GM18505 (cell line): ENCODE results near the gene DNM3.
"Not testable (repeated sequence)": the region's sequence is repeated elsewhere in the genome, so short reads cannot be mapped to it uniquely, and the experiment has no call there.

Source experiments
- ATAC-seq: cut with Tn5 transposase; IDR thresholded peaks from one replicate; pipeline ENCODE4 v1.9.1; 2021; ENCODE audit not compliant: unreplicated experiment
- POLR2A ChIP-seq: IDR thresholded peaks from 4 replicates; pipeline ENCODE4 v1.6.1; 2011; ENCODE audit warnings: borderline replicate concordance; ENCODE audit not compliant: insufficient read depth, insufficient read length; ENCODE audit errors: extremely low read depth

Gene DNM3

GRCh38 chr1:172051898-172052297, 210.6 kb downstream of the DNM3 start:
- ATAC-seq = no peak
- TF ChIP-seq POLR2A = no peak

- no peak for TF ChIP-seq POLR2A
- no peak for ATAC-seq
These were observed 212.9 kb downstream of the DNM3 start for GRCh38 chr1:172054172-172054571.

GRCh38 chr1:172055816-172056419, 214.6 kb downstream of the DNM3 start:
- ATAC-seq = not testable (repeated sequence)

GRCh38 chr1:172068334-172068733, 227.0 kb downstream of the DNM3 start:
- ATAC-seq = no peak
- TF ChIP-seq POLR2A = no peak

DNA sequence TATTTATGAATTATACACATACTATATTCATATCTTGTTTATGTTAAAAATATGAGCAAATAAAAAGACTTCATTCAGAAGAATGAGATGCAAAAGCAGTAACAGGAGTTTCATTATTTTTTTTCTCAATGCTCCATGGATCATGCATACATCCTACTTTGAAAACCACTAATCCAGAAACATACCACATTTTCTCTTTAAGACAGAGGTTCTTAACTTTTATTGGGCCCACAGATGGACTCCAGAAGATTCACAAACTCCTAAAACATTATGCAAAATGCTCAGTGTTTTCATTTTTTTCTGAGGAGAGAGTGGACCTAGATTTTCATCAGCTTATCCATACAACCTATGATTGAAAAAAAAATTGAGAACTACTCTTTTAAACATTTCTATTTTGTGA, 227.8 kb downstream of the DNM3 start:
- no peak for ATAC-seq
- no peak for TF ChIP-seq POLR2A

DNA sequence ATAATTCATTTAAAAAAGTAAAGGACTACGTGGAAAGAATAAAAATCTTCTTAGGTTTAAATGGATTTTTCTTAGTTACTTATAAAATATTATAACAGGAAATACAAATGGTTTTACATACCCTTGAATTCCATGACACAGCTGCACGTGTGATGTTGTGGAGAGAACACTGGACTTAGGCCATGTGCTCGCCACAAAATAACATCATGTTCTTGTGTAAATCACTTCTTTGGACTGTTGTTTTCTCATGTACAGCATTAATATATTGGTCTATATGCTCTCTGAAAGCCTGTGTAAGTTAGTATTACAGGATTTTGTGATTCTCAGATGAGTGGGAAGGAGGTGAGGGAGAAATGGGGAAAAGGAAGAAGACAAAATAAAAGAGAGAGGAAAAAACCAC, 228.2 kb downstream of the DNM3 start:
- no peak for ATAC-seq
- no peak for TF ChIP-seq POLR2A

GRCh38 chr1:172070055-172070454, 228.8 kb downstream of the DNM3 start:
- no peak for ATAC-seq
- TF ChIP-seq POLR2A = no peak

- no peak for TF ChIP-seq POLR2A
- ATAC-seq = no peak
These were observed 230.4 kb downstream of the DNM3 start for GRCh38 chr1:172071746-172072145.

GRCh38 chr1:172079859-172080258, 238.6 kb downstream of the DNM3 start:
- ATAC-seq = not testable (repeated sequence)

- no peak for ATAC-seq
- TF ChIP-seq POLR2A = no peak
These were observed 241.9 kb downstream of the DNM3 start for GRCh38 chr1:172083191-172083590.

DNA sequence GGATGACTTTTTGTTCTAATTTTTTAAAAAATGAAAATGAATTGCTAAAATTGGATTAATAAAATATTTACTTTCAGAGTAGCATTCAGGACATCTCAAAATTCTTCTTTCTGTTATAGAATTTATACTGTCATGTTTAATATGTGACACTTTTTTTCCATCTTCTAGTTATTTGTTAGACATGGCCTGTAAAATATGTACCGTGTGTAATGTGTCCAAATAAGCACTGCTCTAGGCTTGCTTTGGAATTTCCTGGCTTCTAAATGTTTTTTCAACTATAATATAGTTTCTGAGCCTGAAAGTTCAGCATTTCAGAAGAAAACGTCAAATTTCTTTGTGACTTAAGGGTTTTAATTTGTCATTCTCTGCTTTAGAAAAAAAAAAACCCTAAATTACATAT, 243.6 kb downstream of the DNM3 start:
- TF ChIP-seq POLR2A = no peak

GRCh38 chr1:172085317-172085716, 244.0 kb downstream of the DNM3 start:
- no peak for TF ChIP-seq POLR2A
- ATAC-seq = no peak

More for the DNA sequence above, 243.6 kb downstream of the DNM3 start:
- no peak for ATAC-seq

GRCh38 chr1:172086137-172086536, 244.8 kb downstream of the DNM3 start:
- no peak for ATAC-seq
- TF ChIP-seq POLR2A = no peak

GRCh38 chr1:172088256-172088655, 247.0 kb downstream of the DNM3 start:
- no peak for TF ChIP-seq POLR2A
- no peak for ATAC-seq
